LNCAP (cell line): ENCODE measurements around the gene SLC39A11.

ENCODE experiments used
- CTCF ChIP-seq: fragments of 450-650 bp; IDR thresholded peaks from 2 replicates; pipeline ENCODE4 v1.5.1; 2017; ENCODE audit warnings: mild to moderate bottlenecking

Gene SLC39A11

DNA sequence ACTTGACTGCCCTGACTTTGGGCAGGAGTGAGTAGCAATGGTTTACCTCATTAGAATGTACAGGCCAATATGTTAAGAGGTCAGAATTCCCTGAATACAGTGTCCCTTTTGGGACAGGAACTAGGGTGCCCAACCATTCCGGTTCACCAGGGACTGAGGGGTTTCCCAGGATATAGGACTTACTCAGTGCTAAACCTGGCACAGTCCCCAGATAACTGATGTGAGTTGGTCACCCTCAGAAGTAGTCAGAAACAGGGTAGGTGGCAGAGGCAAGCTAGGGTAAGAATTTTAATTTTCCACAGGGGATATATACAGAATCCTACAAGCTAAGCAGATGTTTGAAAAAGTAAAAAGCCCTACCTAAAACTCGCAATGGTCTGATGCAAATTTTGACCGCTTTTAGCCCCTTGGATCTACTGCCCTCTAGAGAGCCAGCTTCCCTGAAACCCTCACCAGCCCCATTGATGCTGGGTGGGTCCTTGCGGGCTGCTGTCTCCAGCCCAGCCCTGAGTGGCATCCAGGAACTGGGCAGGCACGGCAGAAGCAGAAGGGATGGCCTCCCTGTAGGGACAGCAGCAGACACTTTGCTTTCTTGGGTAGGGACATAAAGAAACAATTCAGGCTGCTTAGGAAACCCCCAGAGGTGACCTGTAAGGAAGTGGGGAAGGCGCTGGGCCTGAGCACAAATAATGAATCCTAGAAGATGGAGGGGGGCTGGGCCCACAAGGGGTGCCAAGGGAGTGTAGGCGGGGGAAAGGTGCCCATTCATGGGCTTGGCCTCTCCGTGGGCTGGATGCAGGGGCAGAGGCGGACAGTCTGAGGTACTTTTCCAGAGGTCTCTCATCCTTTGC lies 434.8 kb downstream of the SLC39A11 start:
- TF ChIP-seq CTCF, result no peak

- TF ChIP-seq CTCF, result no peak
These were observed 436.2 kb downstream of the SLC39A11 start for GRCh38 chr17:72656130-72656763.

DNA sequence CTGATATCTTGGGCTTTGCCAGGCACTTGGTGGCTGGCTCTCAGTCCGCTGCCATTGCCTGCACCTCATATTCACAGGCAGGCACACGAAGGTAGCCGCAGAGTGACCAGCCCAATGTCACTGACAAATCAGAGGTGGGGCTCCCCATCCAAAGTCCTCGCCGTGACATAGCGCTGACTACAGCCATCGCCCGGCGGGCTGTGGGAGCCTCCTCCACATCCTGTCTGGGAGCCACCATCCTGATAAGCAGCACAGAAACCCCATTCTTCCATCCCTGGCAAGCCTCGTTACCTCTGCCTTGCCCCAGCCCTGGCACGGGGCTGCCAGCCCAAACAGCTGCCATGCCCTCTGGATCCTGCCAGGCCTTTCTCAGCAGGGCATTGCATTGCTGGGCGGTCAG lies 437.8 kb downstream of the SLC39A11 start:
- no peak for TF ChIP-seq CTCF

DNA sequence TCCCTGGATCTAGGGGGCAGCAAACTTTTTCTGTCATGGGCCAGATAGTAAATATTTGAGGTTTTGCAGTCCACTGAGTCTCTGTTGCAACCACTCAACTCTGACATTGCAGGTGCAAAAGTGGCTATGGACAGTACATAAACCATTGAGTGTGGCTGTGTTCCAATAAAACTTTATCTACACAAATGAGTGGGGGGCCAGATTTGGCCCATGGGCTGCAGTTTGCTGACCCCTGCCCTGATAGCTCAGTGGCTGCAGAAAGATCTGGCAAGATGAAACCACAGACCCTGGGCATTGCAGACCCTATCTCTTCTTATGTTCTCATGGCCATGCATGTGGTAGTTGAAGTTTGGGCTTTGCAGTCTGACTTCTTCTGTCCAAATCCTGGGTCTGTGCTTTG lies 440.5 kb downstream of the SLC39A11 start:
- TF ChIP-seq CTCF, result no peak

DNA sequence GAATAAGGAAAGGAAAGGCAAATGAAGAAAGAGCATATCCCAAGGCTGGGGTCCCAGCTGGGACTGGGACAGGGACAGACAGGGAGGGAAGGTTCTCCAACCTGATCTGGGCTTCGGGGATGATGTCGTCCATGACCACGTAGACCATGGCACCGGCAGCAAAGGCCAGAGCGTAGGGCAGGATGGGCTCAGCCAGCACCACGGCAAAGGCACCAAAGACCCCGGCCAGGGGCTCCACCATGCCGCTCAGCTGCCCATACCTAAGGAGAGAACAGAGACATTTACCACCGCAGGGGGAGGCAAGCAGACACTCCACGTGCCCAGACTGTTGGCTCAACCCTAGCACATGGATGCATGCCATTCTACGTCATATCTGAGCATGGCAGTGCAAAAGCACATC lies 443.8 kb downstream of the SLC39A11 start:
- no peak for TF ChIP-seq CTCF

- no peak for TF ChIP-seq CTCF
These were observed 446.3 kb downstream of the SLC39A11 start for GRCh38 chr17:72646176-72646575.

DNA sequence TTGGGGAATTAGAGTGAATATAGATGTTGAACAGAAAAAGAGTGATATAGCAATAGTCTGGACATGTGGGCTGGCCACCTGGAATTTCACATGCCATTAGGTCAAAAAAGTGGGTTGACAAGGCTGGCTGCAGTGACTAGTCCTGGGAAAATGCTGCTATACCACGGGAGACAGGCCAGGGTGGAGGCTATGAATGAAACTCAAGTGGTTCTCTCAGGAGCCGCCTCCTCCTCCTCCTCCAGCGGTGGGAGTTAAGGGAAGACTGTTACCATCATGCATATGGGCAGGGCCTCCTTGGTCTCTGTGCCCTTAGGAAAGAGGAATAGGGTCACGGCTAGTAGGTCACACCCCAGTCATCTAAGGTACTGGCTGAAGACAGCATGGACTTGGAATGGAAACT lies 448.0 kb downstream of the SLC39A11 start:
- no peak for TF ChIP-seq CTCF
